ENCODE data around the gene CYB561D1.

Gene CYB561D1

GRCh38 chr1:109487261-109487660 is 6.6 kb upstream of the CYB561D1 start:
- no peak for DNase-seq
- Histone ChIP-seq H3K79me2 (ENCODE audit: low read length) (0 out of 2 replicates have a peak, but pooled peaks cover 4% of the 10 kb centered on the region), H3K4me3 (ENCODE audit: low read length) (no peak overlapping the region)

GRCh38 chr1:109488201-109488600 is 5.7 kb upstream of the CYB561D1 start:
- Histone ChIP-seq H3K4me1 (ENCODE audit: low read length) (no peaks in the 10 kb centered on the region), H3K4me3 (ENCODE audit: low read length) (no peak overlapping the region), H3K4me2 (ENCODE audit: low read depth, low read length) (no peak overlapping the region), H3K79me2 (ENCODE audit: low read length) (0 out of 2 replicates have a peak, but pooled peaks cover 4% of the 10 kb centered on the region), H3F3A (ENCODE audit: insufficient read depth, low read length) (no peaks in the 10 kb centered on the region), H3K9me3 (replicated peaks; ENCODE audit: insufficient read depth, low read length) (no peaks in the 10 kb centered on the region), H3K9me2 (replicated peaks; ENCODE audit: insufficient read depth, low read length) (no peaks in the 10 kb centered on the region), H3K27me3 (replicated peaks; ENCODE audit: insufficient read depth, low read length) (no peaks in the 10 kb centered on the region), H3K36me3 (replicated peaks; ENCODE audit: insufficient read depth, low read length) (no peaks in the 10 kb centered on the region), H2AFZ (ENCODE audit: low read length) (no peak overlapping the region), H4K20me1 (ENCODE audit: insufficient read depth, low read length) (no peaks in the 10 kb centered on the region), H3K9ac (ENCODE audit: low read length) (no peak overlapping the region), H3K27ac (ENCODE audit: low read length) (no peak overlapping the region)
- no peak for DNase-seq
- TF ChIP-seq EZH2phosphoT487 (IDR thresholded peaks at IDR 0.05; ENCODE audit: low read length): no peak
- TF ChIP-seq CTCF (IDR thresholded peaks at IDR 0.05; ENCODE audit: low read length): no peak
- no peak for TF ChIP-seq EZH2 (optimal IDR thresholded peaks at IDR 0.05; ENCODE audit: low read depth, low read length)

More at GRCh38 chr1:109487261-109487660, 6.6 kb upstream of the CYB561D1 start:
- no peaks in the 10 kb centered on the region for H4K20me1 ChIP-seq (ENCODE audit: insufficient read depth, low read length)
- H3K27ac ChIP-seq (ENCODE audit: low read length): no peak overlapping the region
- no peaks in the 10 kb centered on the region for H3K9me3 ChIP-seq (replicated peaks; ENCODE audit: insufficient read depth, low read length)
- H3K9me2 ChIP-seq (replicated peaks; ENCODE audit: insufficient read depth, low read length): no peaks in the 10 kb centered on the region
- H3K36me3 ChIP-seq (replicated peaks; ENCODE audit: insufficient read depth, low read length): no peaks in the 10 kb centered on the region
- H3F3A ChIP-seq (ENCODE audit: insufficient read depth, low read length): no peaks in the 10 kb centered on the region
- TF ChIP-seq CTCF (IDR thresholded peaks at IDR 0.05; ENCODE audit: low read length) (no peak), EZH2phosphoT487 (IDR thresholded peaks at IDR 0.05; ENCODE audit: low read length) (no peak), EZH2 (optimal IDR thresholded peaks at IDR 0.05; ENCODE audit: low read depth, low read length) (no peak)
- no peak overlapping the region for H3K4me2 ChIP-seq (ENCODE audit: low read depth, low read length)
- no peak overlapping the region for H2AFZ ChIP-seq (ENCODE audit: low read length)
- no peak overlapping the region for H3K9ac ChIP-seq (ENCODE audit: low read length)
- H3K27me3 ChIP-seq (replicated peaks; ENCODE audit: insufficient read depth, low read length): no peaks in the 10 kb centered on the region
- H3K4me1 ChIP-seq (ENCODE audit: low read length): no peaks in the 10 kb centered on the region

GRCh38 chr1:109488696-109489095 is 5.2 kb upstream of the CYB561D1 start:
- no peaks in the 10 kb centered on the region for H3F3A ChIP-seq (ENCODE audit: insufficient read depth, low read length)
- no peak overlapping the region for H2AFZ ChIP-seq (ENCODE audit: low read length)
- 0 out of 2 replicates have a peak, but pooled peaks cover 4% of the 10 kb centered on the region for H3K79me2 ChIP-seq (ENCODE audit: low read length)
- no peak overlapping the region for H3K9ac ChIP-seq (ENCODE audit: low read length)
- DNase-seq: no peak
- no peak overlapping the region for H3K4me2 ChIP-seq (ENCODE audit: low read depth, low read length)
- TF ChIP-seq EZH2phosphoT487 (IDR thresholded peaks at IDR 0.05; ENCODE audit: low read length): no peak
- no peak for TF ChIP-seq CTCF (IDR thresholded peaks at IDR 0.05; ENCODE audit: low read length)
- TF ChIP-seq EZH2 (optimal IDR thresholded peaks at IDR 0.05; ENCODE audit: low read depth, low read length): no peak
- no peaks in the 10 kb centered on the region for H3K27me3 ChIP-seq (replicated peaks; ENCODE audit: insufficient read depth, low read length)
- H3K27ac ChIP-seq (ENCODE audit: low read length): no peak overlapping the region
- H3K9me3 ChIP-seq (replicated peaks; ENCODE audit: insufficient read depth, low read length): no peaks in the 10 kb centered on the region
- 0 out of 2 replicates have a peak, but pooled peaks cover 2% of the 10 kb centered on the region for H3K4me1 ChIP-seq (ENCODE audit: low read length)
- H3K9me2 ChIP-seq (replicated peaks; ENCODE audit: insufficient read depth, low read length): no peaks in the 10 kb centered on the region
- H3K36me3 ChIP-seq (replicated peaks; ENCODE audit: insufficient read depth, low read length): no peaks in the 10 kb centered on the region
- no peak overlapping the region for H3K4me3 ChIP-seq (ENCODE audit: low read length)
- no peaks in the 10 kb centered on the region for H4K20me1 ChIP-seq (ENCODE audit: insufficient read depth, low read length)
